Measurements from ENCODE around the gene VCL.

Gene VCL

DNA sequence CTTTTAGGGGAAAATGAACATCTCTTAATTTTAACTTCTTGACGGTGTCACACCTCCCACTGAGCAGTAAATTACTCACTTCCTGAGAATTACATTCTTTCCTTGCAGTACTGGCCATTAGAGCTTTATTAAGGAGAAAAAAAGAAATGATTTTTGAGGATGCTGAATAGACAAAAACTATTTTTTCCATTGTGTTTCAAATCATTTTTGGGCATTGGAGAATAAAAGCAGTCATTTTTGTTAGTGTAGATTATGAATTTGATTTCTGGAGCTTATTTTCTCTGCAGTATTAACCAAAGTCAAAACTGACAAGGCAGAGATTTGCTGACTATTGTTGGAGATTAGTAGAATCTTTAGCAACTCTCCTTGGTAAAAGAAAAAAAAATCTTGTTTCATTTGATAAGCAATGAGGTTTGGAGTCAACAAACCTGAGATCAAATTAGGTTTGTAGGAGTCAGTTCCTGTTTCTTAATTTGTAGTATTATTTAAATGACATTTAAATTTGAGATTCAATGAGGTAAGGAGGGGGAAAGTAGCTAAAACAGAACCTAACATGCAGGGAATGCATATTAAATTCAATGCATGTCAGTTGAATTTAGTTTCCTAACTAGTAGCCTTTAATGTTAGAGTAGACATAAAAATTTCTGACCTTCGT, 82.1 kb downstream of the VCL start:
- no peak for DNase-seq

DNA sequence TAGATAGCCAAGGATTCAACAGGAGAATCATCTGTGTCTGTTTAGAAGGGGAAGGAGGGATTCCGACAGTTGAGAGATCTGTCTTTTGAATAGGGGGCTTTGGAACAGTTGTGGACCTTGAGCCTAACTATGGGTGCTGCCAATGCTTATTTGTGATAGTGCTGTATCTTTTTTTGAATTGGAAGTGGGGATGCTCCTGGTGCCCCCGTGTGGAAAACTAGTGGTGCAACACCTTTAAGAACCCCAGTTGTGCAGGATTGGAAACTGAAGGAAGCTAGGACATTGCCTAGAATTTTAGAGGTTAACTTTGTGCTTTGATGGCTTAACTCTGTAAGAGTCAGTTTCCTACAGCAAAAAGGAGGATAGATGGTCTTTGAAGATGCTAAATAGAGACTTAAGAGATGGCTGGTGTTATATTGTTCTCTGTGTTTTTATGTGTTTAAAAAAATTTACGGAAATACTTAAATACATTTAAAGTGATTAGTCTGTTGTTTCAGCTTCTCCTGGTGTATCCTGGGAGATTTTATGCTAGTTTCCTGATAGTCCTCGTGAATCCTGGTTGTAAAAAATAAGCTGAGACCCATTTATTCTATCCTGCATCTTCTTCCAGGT, 83.4 kb downstream of the VCL start:
- peak; percentile 32 for DNase-seq

DNA sequence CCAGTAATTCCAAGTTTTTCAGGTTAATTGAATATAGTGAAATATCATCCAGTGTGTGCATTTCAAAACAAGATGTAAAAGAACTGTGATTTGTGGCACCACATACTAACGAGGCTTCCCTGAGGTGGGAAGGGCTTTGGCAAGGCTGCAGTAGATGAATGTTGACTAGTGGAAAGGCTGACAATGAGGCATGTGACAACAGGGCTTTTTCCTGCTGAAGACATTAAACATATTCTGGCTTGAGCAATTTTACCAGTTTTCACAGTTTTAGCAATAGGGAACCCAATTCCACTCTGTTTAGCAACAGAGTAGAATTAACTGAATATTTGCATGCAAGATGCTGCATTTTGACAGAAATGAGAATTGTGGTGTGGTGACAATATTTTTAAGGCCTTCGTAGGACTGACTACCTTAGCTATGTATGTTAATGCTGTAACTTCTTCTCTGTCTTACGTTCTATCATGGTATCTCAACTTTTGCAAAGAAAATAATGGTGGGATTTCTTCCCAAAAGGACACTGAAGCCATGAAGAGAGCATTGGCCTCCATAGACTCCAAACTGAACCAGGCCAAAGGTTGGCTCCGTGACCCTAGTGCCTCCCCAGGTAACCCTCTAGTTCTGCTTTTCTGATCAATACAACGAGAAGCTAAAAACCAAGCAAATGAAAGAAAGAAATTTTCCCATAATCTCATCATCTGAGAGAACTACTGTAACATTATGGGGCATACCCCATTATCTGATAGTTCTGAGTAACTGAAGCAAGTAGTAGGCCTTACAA, 84.2 kb downstream of the VCL start:
- DNase-seq = no peak

DNA sequence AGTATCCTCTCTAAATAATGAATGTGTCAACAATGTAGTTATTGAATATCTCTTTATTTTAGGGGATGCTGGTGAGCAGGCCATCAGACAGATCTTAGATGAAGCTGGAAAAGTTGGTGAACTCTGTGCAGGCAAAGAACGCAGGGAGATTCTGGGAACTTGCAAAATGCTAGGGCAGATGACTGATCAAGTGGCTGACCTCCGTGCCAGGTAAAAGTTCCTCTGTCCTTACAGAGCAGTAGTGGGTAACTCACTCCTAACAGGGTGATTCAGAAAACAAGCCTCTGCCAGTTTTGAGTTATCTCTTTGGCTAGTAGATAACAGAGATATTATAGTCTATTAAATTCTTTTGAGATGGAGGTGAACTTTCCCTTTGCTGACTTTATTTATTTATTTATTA, 85.4 kb downstream of the VCL start:
- no peak for DNase-seq

DNA sequence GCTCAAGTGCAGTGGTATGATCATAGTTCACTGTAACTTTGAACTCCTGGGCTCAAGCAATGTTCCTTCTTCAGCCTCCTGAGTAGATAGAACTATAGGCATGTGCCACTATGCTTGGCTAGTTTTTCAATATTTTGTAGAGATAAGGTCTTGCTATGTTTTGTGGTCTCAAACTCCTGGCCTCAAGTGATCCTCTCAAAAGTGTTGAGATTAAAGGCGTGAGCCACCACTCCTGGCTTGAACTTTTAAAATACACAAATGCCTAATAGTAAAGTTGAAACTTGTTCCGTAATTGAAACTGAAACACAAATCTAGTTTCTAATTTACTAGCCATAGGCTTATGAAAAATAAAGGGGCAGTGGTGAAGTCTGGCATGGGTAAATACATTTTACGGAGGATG, 87.0 kb downstream of the VCL start:
- no peak for DNase-seq

DNA sequence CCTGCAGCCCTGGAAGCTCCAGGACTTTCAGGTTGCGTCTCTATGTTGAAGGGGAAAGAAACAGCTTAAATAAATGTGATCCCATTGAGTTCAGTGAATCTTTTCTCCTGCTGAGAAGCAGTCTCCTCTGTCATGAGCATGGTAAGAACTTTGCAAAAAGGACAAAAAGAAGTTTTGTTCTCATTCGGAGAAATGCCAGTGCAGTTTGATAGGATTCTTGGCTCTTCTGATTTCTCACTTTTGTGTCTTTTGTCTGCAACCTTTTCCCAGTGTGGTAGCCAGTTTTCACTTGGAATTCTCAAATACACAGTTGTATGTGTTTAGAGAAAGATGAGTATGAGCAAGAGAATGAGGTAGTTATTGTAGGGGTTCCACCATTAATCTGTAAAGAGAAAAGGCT, 88.4 kb downstream of the VCL start:
- DNase-seq = no peak

DNA sequence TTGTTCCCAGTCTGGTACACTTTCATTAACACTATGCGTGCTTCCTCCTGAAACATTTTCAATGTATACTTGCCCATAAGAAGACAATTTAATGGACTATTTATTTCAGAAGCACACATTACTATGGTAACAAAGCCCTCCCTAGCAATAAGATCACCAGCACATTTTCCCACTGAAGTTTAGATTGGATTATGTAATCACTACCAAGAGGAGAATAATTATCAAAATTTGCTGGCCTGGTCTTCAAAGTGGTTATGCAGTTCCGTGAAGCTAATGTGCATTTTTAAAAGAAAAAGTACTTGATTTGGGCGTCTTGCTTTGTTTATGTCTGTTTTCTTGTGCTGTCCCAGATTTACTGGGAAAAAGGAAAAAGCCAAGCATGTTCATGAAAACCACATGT, 90.8 kb downstream of the VCL start:
- DNase-seq = no peak

DNA sequence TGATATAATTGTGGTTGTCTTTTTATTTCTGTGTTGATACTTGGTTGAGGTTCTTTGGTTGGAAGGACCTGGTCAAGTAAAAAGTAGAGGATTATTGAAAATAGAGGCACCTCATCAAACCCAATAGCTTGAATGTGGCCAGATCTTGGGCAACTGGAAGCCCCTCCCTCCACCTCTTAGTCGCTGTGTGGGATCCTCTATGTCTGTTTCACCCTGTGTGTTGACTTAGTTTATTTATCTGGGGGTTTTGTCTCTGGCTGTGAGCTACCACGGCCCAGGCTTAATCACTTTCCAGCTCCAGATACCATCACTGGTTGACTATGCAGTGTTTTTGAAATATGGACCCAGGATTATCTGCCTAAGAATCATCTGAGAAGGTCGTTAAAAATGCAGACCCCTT, 94.5 kb downstream of the VCL start:
- no peak for DNase-seq

DNA sequence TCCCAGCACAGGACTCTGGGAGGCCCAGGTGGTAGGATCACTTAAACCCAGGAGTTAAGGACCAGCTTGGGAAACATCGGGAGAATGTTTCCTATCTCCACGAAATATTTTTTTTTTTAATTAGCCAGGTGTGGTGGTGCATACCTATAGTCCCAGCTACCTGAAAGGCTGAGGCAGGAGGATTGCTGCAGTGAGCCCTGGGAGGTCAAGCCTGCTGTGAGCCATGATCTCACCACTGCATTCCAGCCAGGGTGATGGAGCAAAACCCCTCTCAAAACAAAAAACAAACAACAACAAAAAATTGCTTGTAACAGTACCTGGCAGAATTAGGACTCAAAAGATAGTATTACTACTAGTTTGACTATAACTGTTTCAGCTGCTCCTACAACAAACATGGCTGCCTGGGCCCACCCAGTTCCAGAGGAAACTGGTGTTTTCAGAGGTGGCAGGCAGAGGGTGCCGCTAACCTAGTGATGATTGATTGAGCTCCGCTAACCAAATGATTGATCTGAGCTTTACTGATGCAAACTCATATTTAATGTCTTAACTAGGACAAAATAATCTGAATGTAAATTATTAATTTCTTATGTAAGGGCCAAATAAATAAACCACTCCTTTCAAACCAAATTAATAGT, 95.7 kb downstream of the VCL start:
- DNase-seq = no peak

DNA sequence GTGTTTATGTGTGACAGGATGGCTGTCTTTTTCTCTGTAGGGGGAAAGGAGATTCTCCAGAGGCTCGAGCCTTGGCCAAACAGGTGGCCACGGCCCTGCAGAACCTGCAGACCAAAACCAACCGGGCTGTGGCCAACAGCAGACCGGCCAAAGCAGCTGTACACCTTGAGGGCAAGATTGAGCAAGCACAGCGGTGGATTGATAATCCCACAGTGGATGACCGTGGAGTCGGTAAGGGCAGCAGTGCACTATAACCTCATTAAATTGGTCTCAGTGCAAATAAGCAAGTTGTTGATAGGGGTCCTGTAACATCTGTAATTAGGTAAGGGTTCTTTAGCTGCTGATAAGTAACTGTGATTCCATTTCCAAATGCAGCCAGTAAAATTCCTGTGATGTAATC, 96.3 kb downstream of the VCL start:
- DNase-seq = no peak

DNA sequence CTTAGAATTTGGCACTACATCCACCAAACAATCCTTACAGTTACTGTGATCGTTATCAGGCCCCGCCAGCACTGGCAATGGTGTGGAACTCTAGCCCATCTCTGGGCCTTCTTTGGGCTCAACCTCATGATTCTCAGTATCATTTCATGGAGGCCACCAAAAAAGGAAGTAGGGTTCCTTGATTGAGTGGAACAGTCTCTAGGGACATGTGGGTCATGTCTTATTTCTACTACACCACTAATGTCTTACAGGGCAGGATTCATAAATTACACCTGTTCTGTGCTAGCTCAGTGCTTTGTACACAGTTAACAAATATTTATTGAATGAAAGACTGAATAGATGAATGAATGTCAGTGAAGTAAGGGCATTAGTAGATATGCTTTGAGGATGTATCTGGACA, 98.9 kb downstream of the VCL start:
- no peak for DNase-seq

DNA sequence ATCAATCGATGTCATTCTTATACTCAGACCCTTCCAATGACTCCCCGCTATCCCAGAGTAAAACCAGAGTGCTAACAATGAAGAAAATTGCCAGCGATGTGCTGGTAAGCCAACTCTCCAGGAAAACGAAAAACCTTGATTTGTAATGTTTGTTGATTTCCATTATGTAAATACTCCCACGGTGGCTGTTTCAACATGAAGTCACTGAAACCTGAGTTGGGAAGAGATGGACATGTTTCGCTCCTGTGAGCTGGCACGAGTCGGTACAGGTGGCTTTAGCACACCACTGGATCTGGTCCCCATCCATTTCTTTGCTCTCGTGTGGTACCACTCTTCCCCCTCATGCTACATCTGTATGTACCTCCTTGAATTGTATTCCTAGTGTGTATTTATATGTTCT, 99.9 kb downstream of the VCL start:
- no peak for DNase-seq

DNA sequence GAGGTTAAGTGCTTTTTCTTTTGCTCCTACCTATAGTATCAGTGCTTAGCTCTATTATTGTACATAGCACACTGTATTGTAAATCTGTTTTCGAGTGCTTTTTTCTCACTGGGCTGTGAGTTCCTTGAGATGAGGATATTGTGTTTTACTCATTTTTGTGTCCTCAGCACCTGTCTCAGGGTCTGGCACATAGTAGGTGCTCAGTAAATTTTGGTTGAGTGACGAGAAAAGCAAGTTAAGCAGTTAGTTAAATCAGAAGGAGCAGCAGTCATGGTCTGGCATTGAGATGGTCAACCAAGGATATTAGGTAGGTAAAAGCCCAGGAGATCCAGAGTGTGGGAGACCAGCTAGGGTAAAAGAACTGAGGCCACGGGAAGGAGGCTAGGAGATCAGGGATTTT, 101.5 kb downstream of the VCL start:
- DNase-seq = no peak

DNA sequence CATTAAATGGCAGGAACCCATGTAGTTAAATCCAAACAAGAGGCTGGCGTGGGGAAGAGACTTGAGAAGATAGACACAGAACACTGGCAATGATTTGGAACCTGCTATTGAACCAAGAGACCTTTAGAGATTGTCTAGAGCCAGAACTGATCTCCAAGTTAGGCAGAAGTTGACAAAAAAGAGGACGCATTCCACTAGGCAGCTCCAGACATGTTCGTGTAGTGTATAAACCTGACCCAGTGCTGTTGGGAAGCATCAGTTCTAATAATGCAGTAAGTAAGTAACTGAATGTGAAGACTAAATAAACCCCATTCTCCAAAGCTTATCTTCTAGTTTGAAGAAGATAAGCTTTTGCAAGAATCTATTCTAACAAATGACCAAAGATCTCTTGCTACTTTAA, 101.9 kb downstream of the VCL start:
- no peak for DNase-seq

DNA sequence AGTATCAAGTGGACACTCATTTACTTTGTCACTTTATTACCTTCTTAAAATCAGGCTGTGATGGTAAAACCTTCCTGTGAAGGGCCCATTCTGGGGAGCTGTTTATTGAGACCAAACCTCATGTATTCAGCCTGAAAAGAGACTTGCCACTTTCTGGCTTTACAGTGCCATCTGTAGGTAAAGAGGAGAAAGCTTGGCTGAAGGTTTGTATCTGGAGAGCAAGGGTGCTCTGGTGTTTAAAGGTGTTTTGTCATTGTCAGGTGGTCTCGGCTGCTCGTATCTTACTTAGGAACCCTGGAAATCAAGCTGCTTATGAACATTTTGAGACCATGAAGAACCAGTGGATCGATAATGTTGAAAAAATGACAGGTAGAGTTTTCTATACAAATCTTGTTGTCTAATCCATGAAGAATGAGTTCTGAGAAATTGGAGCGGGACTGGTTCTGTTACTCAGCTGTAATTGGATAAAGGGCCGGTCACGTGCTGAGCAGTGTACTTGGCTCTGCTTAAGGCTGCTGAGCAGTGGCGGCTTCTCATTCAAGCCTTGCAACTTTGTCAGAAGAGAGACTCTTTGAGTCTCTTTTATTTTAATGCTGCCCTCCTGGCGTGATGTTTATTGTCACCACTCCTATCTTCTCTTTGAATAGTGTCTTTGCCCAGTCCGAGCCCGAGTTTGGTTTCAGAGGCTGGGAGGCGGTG, 105.8 kb downstream of the VCL start:
- peak; percentile 36 for DNase-seq

DNA sequence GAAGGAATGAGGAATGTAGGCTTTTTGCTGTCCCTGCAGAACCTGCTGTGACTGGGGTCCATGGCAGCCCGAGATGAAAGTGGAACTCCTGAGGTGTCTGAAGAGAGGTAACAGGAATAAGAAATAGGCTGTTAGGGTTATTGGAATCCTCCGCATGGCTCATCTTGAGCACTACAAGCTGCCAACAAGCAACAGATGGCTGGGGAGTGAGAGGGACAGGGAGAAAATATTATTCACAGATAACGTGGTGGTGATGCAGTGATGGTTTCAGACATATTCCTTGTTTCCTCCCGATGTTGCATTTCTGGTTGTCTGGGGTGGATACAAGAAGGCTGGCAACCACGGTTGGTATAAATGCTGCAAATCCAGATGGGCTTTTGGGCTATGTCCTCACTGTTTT, 106.6 kb downstream of the VCL start:
- no peak for DNase-seq

DNA sequence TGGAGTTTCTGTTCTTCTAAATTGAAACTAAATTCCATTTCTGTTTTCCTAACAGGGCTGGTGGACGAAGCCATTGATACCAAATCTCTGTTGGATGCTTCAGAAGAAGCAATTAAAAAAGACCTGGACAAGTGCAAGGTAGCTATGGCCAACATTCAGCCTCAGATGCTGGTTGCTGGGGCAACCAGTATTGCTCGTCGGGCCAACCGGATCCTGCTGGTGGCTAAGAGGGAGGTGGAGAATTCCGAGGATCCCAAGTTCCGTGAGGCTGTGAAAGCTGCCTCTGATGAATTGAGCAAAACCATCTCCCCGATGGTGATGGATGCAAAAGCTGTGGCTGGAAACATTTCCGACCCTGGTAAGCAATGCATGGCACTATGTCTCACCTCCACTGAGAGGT, 107.1 kb downstream of the VCL start:
- no peak for DNase-seq

DNA sequence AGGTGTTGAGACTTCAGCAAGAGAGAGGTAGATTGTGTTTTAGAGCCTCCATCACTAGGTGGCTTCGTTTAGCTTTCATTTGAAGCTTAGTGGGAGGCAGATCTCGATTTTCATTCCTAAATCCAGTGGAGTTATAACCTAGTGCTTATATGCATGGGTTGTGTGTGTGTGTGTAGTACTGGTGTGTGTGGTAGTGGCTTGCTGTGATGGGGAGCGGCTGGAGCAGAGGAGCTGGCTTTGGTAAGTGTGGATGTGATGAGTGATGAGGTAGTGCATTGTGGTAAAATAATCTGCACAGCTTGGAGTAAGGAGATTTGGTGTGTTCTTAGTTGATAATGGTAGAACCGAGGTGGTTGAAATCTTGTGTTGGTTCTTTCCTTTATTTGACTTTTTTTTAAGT, 109.5 kb downstream of the VCL start:
- no peak for DNase-seq

DNA sequence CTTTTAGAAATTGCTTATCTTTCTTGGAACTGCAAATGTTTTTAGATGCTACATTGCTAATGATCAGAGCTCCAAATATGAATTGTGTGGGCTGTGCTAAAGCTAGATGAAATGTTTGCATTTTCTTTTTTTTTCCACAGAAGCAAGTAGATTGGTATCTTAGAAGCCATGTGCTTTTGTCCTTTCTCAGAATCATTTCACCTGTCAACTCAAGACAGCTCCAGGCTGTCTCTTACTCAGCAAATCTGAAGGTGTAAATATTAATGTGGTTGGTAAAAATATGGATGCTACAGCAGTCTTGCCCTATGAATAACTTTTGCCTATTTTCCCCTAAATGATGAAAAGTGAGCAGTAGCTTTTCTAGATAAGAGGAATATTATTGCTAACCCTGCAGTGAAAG, 111.5 kb downstream of the VCL start:
- no peak for DNase-seq

DNA sequence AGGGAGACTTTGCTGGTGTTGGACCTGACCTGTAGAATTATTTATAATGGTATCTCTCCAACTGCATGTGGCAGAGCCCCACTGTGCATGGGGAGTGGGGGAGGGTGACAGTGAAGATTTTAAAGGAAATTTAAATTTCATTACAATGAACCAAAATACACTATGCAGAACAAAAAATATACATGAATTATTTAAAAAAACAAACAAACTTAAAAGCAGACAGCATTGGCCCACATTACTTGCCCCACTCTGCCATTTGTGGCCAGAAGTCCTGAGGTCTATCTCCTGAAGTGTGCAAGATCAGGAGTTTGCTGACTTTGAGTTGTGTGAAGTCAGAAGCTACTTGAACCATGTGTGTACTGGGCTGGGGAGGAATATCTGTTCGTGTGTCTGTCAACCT, 112.2 kb downstream of the VCL start:
- no peak for DNase-seq

DNA sequence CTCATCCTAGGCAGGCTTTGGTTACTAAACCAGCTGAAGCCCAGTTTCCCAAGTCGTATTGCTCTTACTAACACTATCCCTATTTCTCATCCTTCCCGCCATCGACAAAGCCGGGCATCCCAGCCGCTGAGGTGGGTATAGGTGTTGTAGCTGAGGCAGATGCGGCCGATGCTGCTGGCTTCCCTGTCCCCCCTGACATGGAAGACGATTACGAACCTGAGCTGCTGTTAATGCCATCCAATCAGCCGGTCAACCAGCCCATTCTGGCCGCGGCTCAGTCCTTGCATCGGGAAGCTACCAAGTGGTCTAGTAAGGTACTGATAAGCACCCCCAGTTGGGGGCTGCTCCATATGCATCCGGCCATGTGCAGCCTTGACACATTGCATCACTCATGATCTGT, 113.9 kb downstream of the VCL start:
- no peak for DNase-seq

DNA sequence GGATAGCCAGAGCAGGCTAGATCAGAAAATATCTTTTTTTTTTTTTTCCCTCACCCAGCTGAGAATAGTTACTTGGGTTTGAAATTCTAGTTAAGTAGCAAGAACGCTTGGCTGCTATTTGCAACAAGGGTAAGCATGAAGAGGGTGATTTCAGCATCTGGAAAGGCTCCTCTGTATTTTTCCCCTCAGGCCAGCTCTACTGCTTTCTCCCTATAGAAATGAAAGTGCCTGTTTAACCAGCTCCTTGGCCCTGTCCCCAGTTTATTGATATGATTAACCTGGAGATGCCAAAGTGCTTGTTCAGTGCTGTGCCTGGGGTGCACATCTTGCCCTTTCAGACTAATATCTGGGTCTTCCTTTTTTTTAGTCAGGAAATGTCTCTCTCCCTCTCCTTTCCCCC, 115.6 kb downstream of the VCL start:
- no peak for DNase-seq

DNA sequence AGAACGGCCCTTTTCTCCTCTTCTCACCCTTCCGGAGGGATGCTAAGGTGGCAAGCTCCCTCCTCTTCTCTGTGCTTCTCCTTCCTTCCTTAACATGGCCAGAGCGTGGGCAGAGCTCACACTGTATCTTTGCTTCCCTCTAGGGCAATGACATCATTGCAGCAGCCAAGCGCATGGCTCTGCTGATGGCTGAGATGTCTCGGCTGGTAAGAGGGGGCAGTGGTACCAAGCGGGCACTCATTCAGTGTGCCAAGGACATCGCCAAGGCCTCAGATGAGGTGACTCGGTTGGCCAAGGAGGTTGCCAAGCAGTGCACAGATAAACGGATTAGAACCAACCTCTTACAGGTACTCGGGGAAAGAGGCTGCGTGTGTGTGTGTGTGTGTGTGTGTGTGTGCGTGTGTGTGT, 116.1 kb downstream of the VCL start:
- DNase-seq = no peak

Measured in NCI-H1694 (cell line).